ENCODE results near the gene ATP1B3.
"Not testable (repeated sequence)": the region's sequence is repeated elsewhere in the genome, so short reads cannot be mapped to it uniquely, and the experiment has no call there.

ATP1B3 gene

DNA sequence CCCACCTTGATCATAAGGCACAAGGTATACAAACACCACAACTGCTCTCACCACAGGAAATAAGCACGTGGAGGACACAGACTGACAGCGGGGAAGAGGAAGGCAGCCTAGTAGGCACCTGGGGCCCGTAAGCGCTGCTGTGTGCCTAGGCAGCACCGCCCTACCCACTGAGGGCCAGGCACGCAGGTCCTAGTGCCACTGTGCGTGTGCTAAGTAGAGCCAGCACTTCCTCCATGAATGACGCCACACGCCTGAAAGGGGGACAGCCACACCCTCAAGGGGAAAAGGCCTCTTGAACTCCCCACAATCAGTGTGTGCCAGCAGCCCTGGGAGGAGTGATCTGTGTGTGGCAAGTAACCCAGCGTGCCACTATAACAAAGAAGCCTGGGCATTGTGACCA lies 73.0 kb downstream of the ATP1B3 start:
- DNase-seq: no peak

DNA sequence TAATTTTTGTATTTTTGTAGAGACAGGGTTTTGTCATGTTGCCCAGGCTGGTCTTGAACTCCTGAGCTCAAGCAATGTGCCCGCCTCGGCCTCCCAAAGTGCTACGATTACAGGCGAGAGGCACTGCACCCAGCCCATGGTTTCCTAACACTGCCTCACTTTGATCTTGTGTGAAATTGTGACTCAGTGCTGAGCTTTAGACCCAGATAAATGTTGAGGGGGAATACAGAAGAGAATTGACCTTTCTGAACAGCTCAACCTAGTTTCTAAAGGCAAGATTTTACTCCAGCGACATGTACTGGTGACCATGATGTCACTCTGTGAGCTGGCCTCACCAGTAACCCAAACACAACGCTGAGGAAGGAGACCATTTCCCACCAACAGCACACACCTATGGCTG lies 73.5 kb downstream of the ATP1B3 start:
- no peak for DNase-seq

DNA sequence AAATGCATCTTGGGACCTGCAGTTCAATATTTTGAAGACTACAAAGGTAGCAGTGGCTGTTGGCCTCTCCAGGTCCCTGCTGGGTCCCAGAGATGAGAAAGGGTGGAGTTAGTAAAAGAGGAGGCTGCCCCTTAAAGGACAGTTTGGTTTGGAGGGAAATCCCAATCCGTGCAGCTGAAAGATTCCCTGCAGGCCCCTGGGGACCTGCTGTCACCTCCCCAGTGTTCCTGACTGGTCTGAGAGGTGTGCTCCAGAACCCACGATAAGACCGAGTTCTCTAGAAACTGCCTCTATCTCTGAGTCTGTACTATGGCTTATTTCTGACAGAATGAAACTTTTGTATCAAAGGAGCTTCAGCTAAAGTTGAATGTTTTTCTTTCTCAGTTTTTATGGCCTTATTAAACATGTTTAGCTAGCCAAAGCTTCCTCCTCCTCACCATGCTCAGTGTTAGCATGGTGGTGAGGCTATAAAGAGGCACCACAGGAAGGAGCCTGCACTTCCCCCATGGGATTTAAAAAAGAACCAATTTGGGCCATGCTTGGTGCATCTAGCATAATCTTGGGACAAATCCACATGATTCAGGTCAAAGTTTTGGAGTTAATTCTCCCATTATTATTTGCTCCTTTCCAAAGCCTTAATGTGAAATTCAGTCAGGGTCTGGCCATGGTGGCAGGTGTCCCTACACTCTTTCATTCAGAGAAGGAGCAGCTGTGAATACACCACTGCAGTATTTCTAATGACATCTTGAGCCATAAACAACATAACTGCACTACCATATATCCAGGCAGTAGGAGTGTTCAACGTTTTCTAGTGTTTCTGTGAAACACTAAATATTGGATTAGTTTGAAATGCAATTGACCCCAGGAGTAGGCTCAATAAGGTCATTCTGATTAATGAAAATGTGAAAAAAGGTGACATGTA lies 74.4 kb downstream of the ATP1B3 start:
- no peak for DNase-seq

DNA sequence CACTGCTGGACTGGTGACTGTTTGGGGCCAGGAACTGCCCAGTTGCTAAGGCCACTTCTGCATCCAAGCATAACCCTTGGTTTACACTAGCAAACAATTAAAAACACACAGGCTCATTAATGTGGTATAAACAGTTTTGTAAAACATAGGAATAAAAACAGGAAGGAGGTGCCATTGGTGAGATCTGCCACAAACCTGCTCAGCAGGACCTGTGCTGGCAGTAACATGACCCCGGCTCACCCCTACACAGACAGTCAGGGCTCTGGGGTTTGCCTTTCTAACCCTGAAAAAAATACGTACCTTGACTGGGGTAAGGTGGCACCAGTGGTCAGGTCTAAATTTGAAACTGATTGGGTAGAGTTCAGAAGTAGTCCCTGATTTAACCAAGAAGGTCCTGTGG lies 76.2 kb downstream of the ATP1B3 start:
- no peak for DNase-seq

DNA sequence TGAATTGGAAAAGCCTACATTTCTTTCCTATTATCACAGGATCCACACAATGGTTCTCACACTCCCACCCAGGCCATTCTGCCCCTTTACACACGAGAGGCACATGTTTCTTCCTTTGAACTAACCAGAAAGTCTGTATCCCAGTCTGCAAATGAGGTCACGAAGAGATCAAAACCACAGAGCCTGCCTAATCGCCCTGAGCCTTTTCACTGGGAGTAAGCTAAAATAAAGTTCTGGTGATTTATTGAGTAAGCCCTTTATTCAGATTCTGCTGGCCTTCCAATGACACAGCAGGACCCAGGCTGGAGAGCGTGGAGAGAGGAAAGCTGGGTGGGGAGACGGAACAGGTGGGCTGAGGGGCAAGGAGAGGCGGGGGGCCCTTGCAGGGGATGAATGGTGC lies 78.7 kb downstream of the ATP1B3 start:
- DNase-seq: peak in 1 of 14 donors; percentile 4

DNA sequence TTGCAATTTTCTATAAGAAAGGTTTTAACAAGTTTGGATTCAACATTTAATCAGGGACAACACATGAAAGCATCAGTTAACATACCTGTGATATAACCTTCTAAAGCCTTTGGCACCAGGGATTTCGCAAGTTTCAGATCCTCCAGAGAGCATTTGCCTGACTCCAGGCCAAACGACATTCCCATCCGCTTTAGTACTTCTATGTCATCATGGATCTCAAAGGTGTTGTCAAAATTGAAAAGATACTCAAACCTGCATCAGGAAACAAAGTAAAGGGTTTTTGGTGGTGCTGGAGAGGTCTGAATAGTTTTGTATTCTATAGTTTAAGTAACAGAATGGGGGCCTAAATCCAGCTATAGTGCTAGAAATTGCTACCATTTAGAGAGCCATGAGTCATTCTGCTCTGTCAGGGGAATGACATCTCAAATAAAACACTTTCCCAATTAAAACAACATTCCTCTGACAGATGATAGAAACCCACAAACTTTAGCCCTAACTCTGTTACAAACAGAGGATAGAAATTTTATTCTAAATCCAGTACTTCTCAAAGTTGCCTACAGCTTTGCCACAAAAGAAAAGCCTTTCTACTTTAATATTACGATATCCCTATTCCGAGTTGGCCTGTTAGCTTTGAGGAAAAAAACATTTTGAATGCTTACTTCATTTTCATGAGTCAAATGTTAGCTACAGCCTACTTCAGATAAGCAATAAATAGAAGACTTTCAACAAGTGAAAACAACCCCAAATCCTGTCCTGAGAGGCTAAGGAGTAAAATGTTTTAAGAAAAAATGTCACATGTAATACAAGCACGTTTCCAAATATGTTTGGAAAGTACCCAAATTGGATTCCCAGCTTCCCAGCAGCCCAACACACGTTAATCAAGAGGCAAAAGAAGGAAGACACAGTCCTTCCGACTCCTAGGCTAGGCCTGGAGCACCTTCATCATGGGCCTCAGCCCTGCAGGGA lies 83.4 kb downstream of the ATP1B3 start:
- no peak for DNase-seq

DNA sequence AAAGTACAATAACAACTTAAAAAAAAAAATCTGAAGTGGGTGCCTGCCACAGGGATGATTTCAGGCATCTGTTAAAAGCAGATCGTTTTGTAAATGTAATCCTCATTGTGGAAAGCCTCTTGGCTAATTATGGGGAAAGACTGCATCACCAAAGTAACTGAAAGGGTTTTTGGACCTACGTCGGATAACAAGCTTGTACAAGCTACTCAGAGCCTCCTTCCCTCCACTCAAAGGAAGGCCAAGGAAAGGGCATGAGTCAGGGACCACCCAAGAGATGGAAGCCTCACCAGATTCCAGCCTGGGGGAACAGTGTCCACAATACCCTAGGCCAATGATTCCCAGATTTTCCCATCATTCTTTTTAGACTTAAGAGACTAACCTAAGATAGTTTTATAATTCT lies 84.3 kb downstream of the ATP1B3 start:
- no peak for DNase-seq

DNA sequence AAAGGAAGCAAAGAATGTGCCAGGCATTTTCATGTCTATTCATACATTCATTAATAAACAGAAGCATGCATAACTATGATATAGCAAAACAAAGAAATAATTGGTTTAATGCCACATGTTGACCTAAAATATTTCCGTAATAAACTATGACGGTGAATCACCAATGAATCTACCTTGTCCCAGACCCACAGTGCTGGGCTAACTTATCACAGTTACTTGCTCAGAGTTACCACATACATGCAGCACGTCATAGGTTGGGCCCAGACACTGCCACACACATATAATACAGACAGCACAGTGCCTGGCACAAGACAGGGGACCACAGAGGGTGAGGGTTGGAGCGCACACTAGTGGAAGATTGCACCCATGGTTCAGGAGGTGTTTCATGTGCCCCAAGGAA lies 86.9 kb downstream of the ATP1B3 start:
- DNase-seq: no peak

DNA sequence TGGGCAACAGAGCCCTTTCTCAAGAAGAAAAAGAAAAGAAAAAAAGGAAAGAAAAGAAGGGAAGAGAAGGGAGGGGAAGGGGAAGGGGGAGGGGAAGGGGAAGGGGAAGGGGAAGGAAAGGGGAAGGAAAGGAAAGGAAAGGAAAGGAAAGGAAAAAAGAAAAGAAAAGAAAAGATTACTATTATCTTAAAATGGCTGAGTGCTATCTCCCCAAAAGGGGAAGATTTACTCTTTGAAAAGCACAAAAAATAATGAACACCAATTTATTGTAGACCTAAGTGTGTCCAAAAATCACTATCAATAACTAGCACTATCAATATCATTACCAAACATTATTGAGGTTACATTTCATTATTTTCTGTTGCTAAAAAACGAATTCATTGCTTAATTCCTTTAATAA lies 89.0 kb downstream of the ATP1B3 start:
- no peak for DNase-seq

DNA sequence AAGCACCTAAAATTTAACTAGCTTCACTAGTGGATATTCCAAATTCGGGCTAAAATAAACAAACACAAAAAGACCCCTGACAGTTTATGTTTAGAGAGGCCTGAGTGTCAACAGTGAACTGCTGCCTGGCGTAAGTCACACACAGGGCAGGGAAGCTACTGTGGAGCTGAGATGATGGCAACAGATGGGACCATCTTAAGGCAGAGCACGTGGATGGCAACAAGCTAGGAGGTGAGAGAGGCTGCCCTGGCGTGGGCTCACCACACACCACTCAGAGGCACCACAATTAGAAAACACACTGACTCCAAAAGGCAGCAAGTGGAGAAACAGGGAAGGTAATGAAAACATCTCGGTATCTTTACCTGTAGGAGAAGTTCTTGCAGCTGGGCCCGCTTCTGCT lies 93.3 kb downstream of the ATP1B3 start:
- peak in 1 of 14 donors; percentile 16 for DNase-seq

DNA sequence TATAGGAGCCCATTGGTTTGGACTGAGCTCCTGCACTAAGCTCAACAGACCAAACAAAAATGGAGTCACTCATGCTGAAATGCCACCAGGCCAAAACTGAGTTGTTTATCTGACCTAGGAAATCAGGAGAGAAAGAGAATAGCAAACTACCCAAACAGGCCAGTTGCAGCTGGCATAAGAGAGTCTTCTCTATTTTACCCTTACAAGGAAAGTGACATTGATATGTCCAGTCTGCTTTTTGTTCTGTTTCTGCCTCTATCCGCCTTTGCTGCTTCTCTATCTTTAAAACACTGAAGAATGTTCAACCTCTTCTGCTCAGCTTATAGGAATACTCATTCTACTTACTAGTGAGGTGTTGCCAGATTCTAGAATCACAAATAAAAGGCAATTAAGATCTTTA lies 95.1 kb downstream of the ATP1B3 start:
- no peak for DNase-seq

DNA sequence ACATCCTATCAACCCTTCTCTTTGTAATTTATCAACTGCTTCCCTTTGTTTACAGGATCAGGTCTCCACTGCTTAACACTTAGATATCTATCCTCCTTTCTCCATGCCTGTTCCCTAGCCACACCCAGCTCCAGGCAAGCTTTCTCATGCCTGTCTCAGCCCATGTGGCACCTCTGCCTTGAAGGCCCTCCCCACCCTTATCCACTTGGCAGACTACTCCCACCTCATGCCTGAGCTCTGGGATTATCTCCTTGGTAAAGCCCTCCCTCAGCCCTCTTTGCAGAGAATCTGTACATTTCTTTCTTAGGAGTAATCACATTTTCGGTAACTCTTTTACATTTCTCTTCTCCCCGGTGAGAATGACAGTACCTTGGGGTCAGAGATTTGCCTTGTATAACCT lies 96.0 kb downstream of the ATP1B3 start:
- DNase-seq: no peak

DNA sequence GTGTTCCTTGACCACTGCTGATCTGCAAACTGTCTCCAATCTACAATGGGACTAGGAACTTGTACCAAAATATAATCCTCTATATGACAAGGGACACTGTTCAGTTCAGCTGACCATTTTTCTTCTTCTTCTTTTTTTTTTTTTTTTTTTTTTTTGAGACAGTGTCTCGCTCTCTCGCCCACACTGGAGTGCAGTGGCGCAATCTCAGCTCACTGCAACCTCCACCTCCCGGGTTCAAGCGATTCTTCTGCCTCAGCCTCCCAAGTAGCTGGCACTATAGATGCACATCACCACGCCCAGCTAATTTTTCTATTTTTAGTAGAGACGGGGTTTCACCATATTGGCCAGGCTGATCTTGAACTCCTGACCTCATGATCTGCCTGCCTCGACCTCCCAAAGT lies 98.3 kb downstream of the ATP1B3 start:
- DNase-seq: not testable (repeated sequence)

Measured in C1 segment of cervical spinal cord (tissue), 14 donors.